ENCODE data around the gene PGRMC2. TPM values are rescaled to one million over a fixed set of nuclear protein-coding genes. Genes with fewer than 3 reads are reported as not detected.

The PGRMC2 gene
- total and polyA plus RNA-seq, 2 of the 8 experiments (the other 6 are each of a cell fraction or from before 2014, with no cell fraction given): 9.5 to 85.3 TPM

DNA sequence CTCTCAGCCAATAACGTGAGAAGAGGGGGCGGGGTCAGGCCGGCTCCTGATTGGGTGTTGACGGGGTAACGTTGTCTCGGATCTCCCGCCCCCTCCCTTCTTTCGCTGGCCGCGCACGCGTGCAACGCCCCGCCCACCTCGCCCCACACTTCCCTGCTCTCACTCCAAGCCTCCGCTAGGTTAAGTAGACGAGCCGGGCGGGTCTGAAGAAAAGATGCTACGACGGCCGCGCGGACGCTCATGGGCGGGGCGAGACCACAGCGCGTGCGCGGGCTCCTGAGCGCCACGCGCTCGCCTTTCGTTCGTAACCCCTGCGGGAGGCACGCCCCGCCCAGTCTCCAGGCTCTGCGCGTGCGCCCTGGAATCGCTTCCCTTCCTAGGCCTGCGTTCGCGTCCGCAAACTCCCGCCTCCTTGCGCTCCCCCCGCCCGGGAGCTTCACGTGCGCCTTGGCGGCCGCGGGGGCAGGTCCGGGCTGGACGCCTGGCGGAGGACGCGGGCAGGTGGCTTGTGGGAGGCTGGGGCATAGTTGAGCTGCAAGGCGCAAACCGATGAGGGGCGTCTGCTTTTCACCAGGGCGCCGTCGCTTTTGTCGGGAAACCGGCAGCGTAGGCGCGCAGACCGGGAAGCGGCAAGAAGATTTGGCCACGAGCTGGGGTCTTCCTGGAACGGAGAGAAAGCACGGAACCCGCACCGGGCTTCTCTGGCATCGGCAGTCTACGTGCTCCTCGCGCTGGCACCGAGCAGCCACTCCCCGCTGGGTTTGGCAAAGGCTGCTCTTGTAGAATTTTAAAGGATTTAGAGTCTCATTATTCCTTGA is 467 bp upstream of the PGRMC2 start (continued):
- TF ChIP-seq, protein P1, sequence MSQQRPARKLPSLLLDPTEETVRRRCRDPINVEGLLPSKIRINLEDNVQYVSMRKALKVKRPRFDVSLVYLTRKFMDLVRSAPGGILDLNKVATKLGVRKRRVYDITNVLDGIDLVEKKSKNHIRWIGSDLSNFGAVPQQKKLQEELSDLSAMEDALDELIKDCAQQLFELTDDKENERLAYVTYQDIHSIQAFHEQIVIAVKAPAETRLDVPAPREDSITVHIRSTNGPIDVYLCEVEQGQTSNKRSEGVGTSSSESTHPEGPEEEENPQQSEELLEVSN (IDR thresholded peaks at IDR 0.05): peak; percentile 99
- peak; percentile 75 for TF ChIP-seq TAF1 (IDR thresholded peaks at IDR 0.05; ENCODE audit: low read depth, low read length)
- no peak for TF ChIP-seq GABPA (IDR thresholded peaks at IDR 0.05; ENCODE audit: borderline replicate concordance, insufficient read depth, low read length)
- TF ChIP-seq SP1 (IDR thresholded peaks at IDR 0.05; ENCODE audit: low read depth, low read length): peak; percentile 61
- TF ChIP-seq ASH2L (IDR thresholded peaks at IDR 0.05; ENCODE audit: low read length): peak; percentile 91
- TF ChIP-seq, protein P2, sequence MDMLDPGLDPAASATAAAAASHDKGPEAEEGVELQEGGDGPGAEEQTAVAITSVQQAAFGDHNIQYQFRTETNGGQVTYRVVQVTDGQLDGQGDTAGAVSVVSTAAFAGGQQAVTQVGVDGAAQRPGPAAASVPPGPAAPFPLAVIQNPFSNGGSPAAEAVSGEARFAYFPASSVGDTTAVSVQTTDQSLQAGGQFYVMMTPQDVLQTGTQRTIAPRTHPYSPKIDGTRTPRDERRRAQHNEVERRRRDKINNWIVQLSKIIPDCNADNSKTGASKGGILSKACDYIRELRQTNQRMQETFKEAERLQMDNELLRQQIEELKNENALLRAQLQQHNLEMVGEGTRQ (IDR thresholded peaks at IDR 0.05; ENCODE audit: low read length): peak; percentile 67
- TF ChIP-seq SUZ12 (IDR thresholded peaks at IDR 0.05; ENCODE audit: low read length): no peak
- TF ChIP-seq SIRT6 (IDR thresholded peaks at IDR 0.05; ENCODE audit: low read length): no peak
- no peak for TF ChIP-seq KDM5A (IDR thresholded peaks at IDR 0.05; ENCODE audit: low read length)
- TF ChIP-seq RAD21 (IDR thresholded peaks at IDR 0.05 in 1 of 2, conservative IDR thresholded peaks at IDR 0.05 in 1 of 2; ENCODE audit: low read depth in 2 of 2, low read length in 2 of 2): no peak; a peak in 1 of 4 replicates
- TF ChIP-seq CTBP2 (IDR thresholded peaks at IDR 0.05; ENCODE audit: borderline replicate concordance, insufficient read depth, insufficient read length, low read length): peak; percentile 36
- TF ChIP-seq RBBP5 (IDR thresholded peaks at IDR 0.05; ENCODE audit: borderline replicate concordance, low read depth, low read length): peak; percentile 76; the same call in 1 of the 2 replicates
- peak; percentile 83; the same call in 1 of the 2 replicates for TF ChIP-seq SP4 (IDR thresholded peaks at IDR 0.05; ENCODE audit: low read length)
- no peak for TF ChIP-seq MAFK (IDR thresholded peaks at IDR 0.05; ENCODE audit: low read depth, low read length)
- peak; percentile 87 for TF ChIP-seq PHF8 (conservative IDR thresholded peaks at IDR 0.05; ENCODE audit: low read depth, low read length)
- TF ChIP-seq YY1 (IDR thresholded peaks at IDR 0.05; ENCODE audit: low read depth, low read length): no peak
